Measurements from ENCODE around the gene SFXN2.

Gene SFXN2

GRCh38 chr10:102777711-102778453, 63.4 kb downstream of the SFXN2 start:
- no peak for DNase-seq (ENCODE audit: low spot score)

- no peak for DNase-seq (ENCODE audit: low spot score)
Observed at GRCh38 chr10:102778781-102779180, 64.3 kb downstream of the SFXN2 start.

GRCh38 chr10:102779680-102780526, 65.5 kb downstream of the SFXN2 start:
- DNase-seq (ENCODE audit: low spot score), result no peak

- DNase-seq (ENCODE audit: low spot score), result no peak
Observed at GRCh38 chr10:102780527-102780808, 66.0 kb downstream of the SFXN2 start.

GRCh38 chr10:102781090-102781920, 66.9 kb downstream of the SFXN2 start:
- no peak for DNase-seq (ENCODE audit: low spot score)

- DNase-seq (ENCODE audit: low spot score), result no peak
Observed at GRCh38 chr10:102781921-102782557, 67.6 kb downstream of the SFXN2 start.

GRCh38 chr10:102782673-102783551, 68.5 kb downstream of the SFXN2 start:
- no peak for DNase-seq (ENCODE audit: low spot score)

- no peak for DNase-seq (ENCODE audit: low spot score)
Observed at GRCh38 chr10:102783568-102783967, 69.1 kb downstream of the SFXN2 start.

GRCh38 chr10:102785818-102786217, 71.4 kb downstream of the SFXN2 start:
- DNase-seq (ENCODE audit: low spot score), result no peak

GRCh38 chr10:102791754-102792395, 77.4 kb downstream of the SFXN2 start:
- no peak for DNase-seq (ENCODE audit: low spot score)
